Measurements from ENCODE around the gene MAD1L1.
"Not testable (repeated sequence)": the region's sequence is repeated elsewhere in the genome, so short reads cannot be mapped to it uniquely, and the experiment has no call there.

MAD1L1 gene

GRCh38 chr7:2275101-2275500 lies 42.4 kb upstream of the MAD1L1 start:
- no peak for TF ChIP-seq CTCF (conservative IDR thresholded peaks at IDR 0.05; ENCODE audit: low read length)
- DNase-seq (ENCODE audit: low read depth) = no peak
- no peak overlapping the region for H3K4me3 ChIP-seq (ENCODE audit: low read length)

GRCh38 chr7:2274666-2275065 lies 41.9 kb upstream of the MAD1L1 start:
- TF ChIP-seq CTCF (conservative IDR thresholded peaks at IDR 0.05; ENCODE audit: low read length) = no peak
- DNase-seq (ENCODE audit: low read depth) = no peak
- no peak overlapping the region for H3K4me3 ChIP-seq (ENCODE audit: low read length)

- no peak for DNase-seq (ENCODE audit: low read depth)
- no peak overlapping the region for H3K4me3 ChIP-seq (ENCODE audit: low read length)
- TF ChIP-seq CTCF (conservative IDR thresholded peaks at IDR 0.05; ENCODE audit: low read length) = no peak
Observed at GRCh38 chr7:2273866-2274265, 41.1 kb upstream of the MAD1L1 start.

- DNase-seq (ENCODE audit: low read depth) = no peak
- TF ChIP-seq CTCF (conservative IDR thresholded peaks at IDR 0.05; ENCODE audit: low read length) = no peak
- no peak overlapping the region for H3K4me3 ChIP-seq (ENCODE audit: low read length)
Observed at GRCh38 chr7:2272031-2272430, 39.3 kb upstream of the MAD1L1 start.

GRCh38 chr7:2271273-2272026 lies 38.7 kb upstream of the MAD1L1 start:
- no peak for TF ChIP-seq CTCF (conservative IDR thresholded peaks at IDR 0.05; ENCODE audit: low read length)
- no peak overlapping the region for H3K4me3 ChIP-seq (ENCODE audit: low read length)
- no peak for DNase-seq (ENCODE audit: low read depth)

GRCh38 chr7:2270495-2270894 lies 37.8 kb upstream of the MAD1L1 start:
- TF ChIP-seq CTCF (conservative IDR thresholded peaks at IDR 0.05; ENCODE audit: low read length) = no peak
- no peak overlapping the region for H3K4me3 ChIP-seq (ENCODE audit: low read length)
- no peak for DNase-seq (ENCODE audit: low read depth)

- H3K4me3 ChIP-seq (ENCODE audit: low read length) = no peak overlapping the region
- TF ChIP-seq CTCF (conservative IDR thresholded peaks at IDR 0.05; ENCODE audit: low read length) = no peak
- DNase-seq (ENCODE audit: low read depth) = no peak
Observed at GRCh38 chr7:2269991-2270460, 37.3 kb upstream of the MAD1L1 start.

GRCh38 chr7:2269089-2269990 lies 36.6 kb upstream of the MAD1L1 start:
- H3K4me3 ChIP-seq (ENCODE audit: low read length) = not testable (repeated sequence)
- DNase-seq (ENCODE audit: low read depth) = peak; percentile 38
